H1 (cell line): ENCODE data around the gene SH3PXD2A.

Source experiments
- BACH1 ChIP-seq: IDR thresholded peaks from 2 replicates; pipeline ENCODE4 v1.6.1; 2012; ENCODE audit warnings: low read length, improper control_type of control experiment
- EP300 ChIP-seq, 2 experiments: IDR thresholded peaks; 1 replicate in 1 of 2; 2 replicates in 1 of 2; pipeline ENCODE4 v1.6.1; 2011 to 2012; ENCODE audit warnings: low read depth in 2 of 2, low read length in 2 of 2, mild to moderate bottlenecking in 2 of 2, borderline replicate concordance in 1 of 2, inconsistent platforms in 1 of 2, moderate library complexity in 1 of 2
- EZH2 ChIP-seq: fragments of 200-600 bp; sonication (generic); IDR thresholded peaks from 2 replicates; pipeline ENCODE4 v1.7.1; 2012; ENCODE audit warnings: low read depth, mild to moderate bottlenecking, moderate library complexity, low read length, inconsistent platforms; ENCODE audit not compliant: severe bottlenecking
- HDAC6 ChIP-seq: IDR thresholded peaks from one replicate; pipeline ENCODE4 v1.7.1; 2012; ENCODE audit warnings: low read depth, mild to moderate bottlenecking, inconsistent platforms, low read length, moderate library complexity
- MAFK ChIP-seq: IDR thresholded peaks from 2 replicates; pipeline ENCODE4 v1.6.1; 2012; ENCODE audit warnings: low read depth, mild to moderate bottlenecking, improper control_type of control experiment, low read length
- POLR2A ChIP-seq, 2 experiments: IDR thresholded peaks; 1 replicate in 1 of 2; 2 replicates in 1 of 2; pipeline ENCODE4 v1.6.1; 2011; ENCODE audit warnings: low read depth in 2 of 2, low read length in 2 of 2, mild to moderate bottlenecking in 2 of 2; ENCODE audit errors: control extremely low read depth in 1 of 2
- POLR2AphosphoS5 ChIP-seq: IDR thresholded peaks from 2 replicates; pipeline ENCODE4 v1.6.1; 2011; ENCODE audit warnings: low read depth, low read length
- RXRA ChIP-seq: IDR thresholded peaks from 2 replicates; pipeline ENCODE4 v1.6.1; 2011; ENCODE audit warnings: low read depth, mild to moderate bottlenecking, low read length, moderate library complexity; ENCODE audit not compliant: insufficient read depth
- SP1 ChIP-seq: IDR thresholded peaks from 2 replicates; pipeline ENCODE4 v1.6.1; 2011; ENCODE audit warnings: low read depth, low read length
- SP2 ChIP-seq: IDR thresholded peaks from 2 replicates; pipeline ENCODE4 v1.6.1; 2012; ENCODE audit warnings: mild to moderate bottlenecking, low read length, inconsistent platforms
- TAF1 ChIP-seq: IDR thresholded peaks from 2 replicates; pipeline ENCODE4 v1.6.1; 2011; ENCODE audit warnings: mild to moderate bottlenecking, low read depth, low read length
- YY1 ChIP-seq: IDR thresholded peaks from 2 replicates; pipeline ENCODE4 v1.6.1; 2011; ENCODE audit warnings: low read depth, mild to moderate bottlenecking, low read length
- TF ChIP-seq, protein P1 (sequence below), 3 experiments: IDR thresholded peaks; 1 replicate in 2 of 3; 2 replicates in 1 of 3; pipeline versions ENCODE4 v1.5.1 to v1.6.1; 2011; ENCODE audit warnings: low read length in 3 of 3, mild to moderate bottlenecking in 3 of 3, inconsistent platforms in 2 of 3, low read depth in 1 of 3, moderate library complexity in 1 of 3; ENCODE audit not compliant: insufficient read depth in 1 of 3; ENCODE audit errors: control extremely low read depth in 1 of 3
- TF ChIP-seq, protein P2 (sequence below): IDR thresholded peaks from 2 replicates; pipeline ENCODE4 v1.6.1; 2011; ENCODE audit warnings: low read length, improper control_type of control experiment

DNA sequence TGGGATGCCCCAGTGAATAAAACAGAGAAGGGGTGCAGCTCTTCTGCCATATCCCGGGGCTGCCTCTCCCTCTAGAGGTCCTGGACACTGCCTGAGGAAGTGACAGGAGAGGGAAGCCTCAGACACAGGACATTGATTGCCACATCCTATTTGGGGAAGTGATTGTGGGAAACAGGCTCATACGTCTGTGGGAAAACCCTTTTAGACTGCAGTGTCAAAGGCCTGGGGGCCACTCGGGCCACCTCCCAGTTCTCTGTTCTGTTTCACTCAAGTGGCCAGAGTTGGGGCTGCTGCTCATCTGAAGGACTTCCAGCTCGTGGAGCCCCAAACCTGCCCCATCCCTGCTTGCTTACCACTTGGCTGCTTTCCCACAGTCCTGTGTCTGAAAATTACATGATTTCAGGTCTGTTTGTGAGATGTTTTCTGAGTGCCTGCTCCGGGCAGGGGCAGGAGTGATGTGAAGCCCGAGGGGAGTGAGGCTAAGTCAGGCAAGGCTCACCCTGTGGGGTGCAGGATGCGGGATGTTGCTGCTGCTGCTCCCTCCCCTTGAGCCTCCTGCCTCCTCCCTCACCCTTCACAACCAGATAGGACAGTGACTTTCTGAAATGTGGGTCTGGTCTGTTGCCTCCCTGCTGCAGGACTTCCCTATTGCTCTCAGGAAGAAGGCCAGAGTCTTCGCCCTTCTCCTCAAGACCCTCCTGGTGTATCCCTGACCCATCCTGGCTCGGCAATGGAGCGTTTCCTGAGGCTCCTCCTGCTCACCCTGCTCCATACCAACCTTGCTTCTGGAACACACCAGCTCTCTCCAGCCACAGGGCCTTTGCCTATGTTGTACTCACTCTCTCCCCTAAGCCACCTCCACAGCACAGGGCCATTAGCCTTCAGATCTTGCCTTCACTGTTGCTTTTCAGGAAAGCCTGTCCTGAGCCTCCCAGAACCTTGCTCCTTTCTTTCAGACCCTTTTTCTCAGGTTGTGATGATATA lies 303.5 kb downstream of the SH3PXD2A start:
- TF ChIP-seq, protein P1, sequence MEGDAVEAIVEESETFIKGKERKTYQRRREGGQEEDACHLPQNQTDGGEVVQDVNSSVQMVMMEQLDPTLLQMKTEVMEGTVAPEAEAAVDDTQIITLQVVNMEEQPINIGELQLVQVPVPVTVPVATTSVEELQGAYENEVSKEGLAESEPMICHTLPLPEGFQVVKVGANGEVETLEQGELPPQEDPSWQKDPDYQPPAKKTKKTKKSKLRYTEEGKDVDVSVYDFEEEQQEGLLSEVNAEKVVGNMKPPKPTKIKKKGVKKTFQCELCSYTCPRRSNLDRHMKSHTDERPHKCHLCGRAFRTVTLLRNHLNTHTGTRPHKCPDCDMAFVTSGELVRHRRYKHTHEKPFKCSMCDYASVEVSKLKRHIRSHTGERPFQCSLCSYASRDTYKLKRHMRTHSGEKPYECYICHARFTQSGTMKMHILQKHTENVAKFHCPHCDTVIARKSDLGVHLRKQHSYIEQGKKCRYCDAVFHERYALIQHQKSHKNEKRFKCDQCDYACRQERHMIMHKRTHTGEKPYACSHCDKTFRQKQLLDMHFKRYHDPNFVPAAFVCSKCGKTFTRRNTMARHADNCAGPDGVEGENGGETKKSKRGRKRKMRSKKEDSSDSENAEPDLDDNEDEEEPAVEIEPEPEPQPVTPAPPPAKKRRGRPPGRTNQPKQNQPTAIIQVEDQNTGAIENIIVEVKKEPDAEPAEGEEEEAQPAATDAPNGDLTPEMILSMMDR (IDR thresholded peaks at IDR 0.05; ENCODE audit: control extremely low read depth in 1 of 3, insufficient read depth in 1 of 3, low read depth in 1 of 3, low read length in 3 of 3): no peak
- no peak for TF ChIP-seq RXRA
- TF ChIP-seq YY1: no peak
- no peak for TF ChIP-seq POLR2A (IDR thresholded peaks at IDR 0.05; ENCODE audit: control extremely low read depth in 1 of 2, low read depth in 2 of 2, low read length in 2 of 2)
- TF ChIP-seq BACH1: no peak
- TF ChIP-seq SP1: no peak
- no peak for TF ChIP-seq EP300 (IDR thresholded peaks at IDR 0.05; ENCODE audit: borderline replicate concordance in 1 of 2, low read depth in 2 of 2, low read length in 2 of 2)
- no peak for TF ChIP-seq SP2
- TF ChIP-seq EZH2: no peak
- TF ChIP-seq, protein P2, sequence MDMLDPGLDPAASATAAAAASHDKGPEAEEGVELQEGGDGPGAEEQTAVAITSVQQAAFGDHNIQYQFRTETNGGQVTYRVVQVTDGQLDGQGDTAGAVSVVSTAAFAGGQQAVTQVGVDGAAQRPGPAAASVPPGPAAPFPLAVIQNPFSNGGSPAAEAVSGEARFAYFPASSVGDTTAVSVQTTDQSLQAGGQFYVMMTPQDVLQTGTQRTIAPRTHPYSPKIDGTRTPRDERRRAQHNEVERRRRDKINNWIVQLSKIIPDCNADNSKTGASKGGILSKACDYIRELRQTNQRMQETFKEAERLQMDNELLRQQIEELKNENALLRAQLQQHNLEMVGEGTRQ: no peak
- TF ChIP-seq TAF1: no peak
- no peak for TF ChIP-seq POLR2AphosphoS5
- no peak for TF ChIP-seq HDAC6
- TF ChIP-seq MAFK: no peak
